ENCODE measurements around the gene ANKRD60. TPM values are rescaled to one million over a fixed set of nuclear protein-coding genes. Genes with fewer than 3 reads are reported as not detected.

Gene ANKRD60
- total and polyA plus RNA-seq, 2 experiments from 2014 or later: not detected

- H3K9me2 ChIP-seq (replicated peaks; ENCODE audit: insufficient read depth): no peaks in the 10 kb centered on the region
- WGBS (ENCODE audit: low lambda C conversion rate, missing lambda C conversion rate): 58% methylated on average over 5 of the region's 5 CpGs
Measured at GRCh38 chr20:58192567-58192966, 35.9 kb downstream of the ANKRD60 start.

GRCh38 chr20:58192065-58192464 lies 36.4 kb downstream of the ANKRD60 start:
- H4K20me1 ChIP-seq (ENCODE audit: insufficient read depth, poor library complexity, severe bottlenecking): no peaks in the 10 kb centered on the region
- H3K4me1 ChIP-seq (ENCODE audit: insufficient read depth): no peaks in the 10 kb centered on the region
- H3K27ac ChIP-seq: no peak overlapping the region
- no peaks in the 10 kb centered on the region for H3K36me3 ChIP-seq (replicated peaks; ENCODE audit: insufficient read depth, low read depth)
- 85% methylated on average over 10 of the region's 10 CpGs for WGBS (ENCODE audit: low lambda C conversion rate, missing lambda C conversion rate)
- H3K9me2 ChIP-seq (replicated peaks; ENCODE audit: insufficient read depth): no peaks in the 10 kb centered on the region
- no peak for DNase-seq (ENCODE audit: low spot score)
- H3K27me3 ChIP-seq: peaks cover 3% of the 10 kb centered on the region
- no peak overlapping the region for H3K4me3 ChIP-seq
- H3K9me3 ChIP-seq (ENCODE audit: low read depth): no peaks in the 10 kb centered on the region
- TF ChIP-seq EZH2 (IDR thresholded peaks at IDR 0.05; ENCODE audit: borderline replicate concordance) (no peak), EZH2phosphoT487 (IDR thresholded peaks at IDR 0.05; ENCODE audit: low read depth, severe bottlenecking, unreplicated experiment) (no peak), CTCF (IDR thresholded peaks at IDR 0.05; ENCODE audit: poor library complexity) (no peak)
- no peaks in the 10 kb centered on the region for H3K79me2 ChIP-seq
- H2AFZ ChIP-seq: no peak overlapping the region
- H3K4me2 ChIP-seq: no peak overlapping the region

More at GRCh38 chr20:58192567-58192966, 35.9 kb downstream of the ANKRD60 start:
- H3K4me3 ChIP-seq: no peak overlapping the region
- H3K79me2 ChIP-seq: no peaks in the 10 kb centered on the region
- no peak for TF ChIP-seq EZH2phosphoT487 (IDR thresholded peaks at IDR 0.05; ENCODE audit: low read depth, severe bottlenecking, unreplicated experiment)
- TF ChIP-seq CTCF (IDR thresholded peaks at IDR 0.05; ENCODE audit: poor library complexity): peak; percentile 36
- TF ChIP-seq EZH2 (IDR thresholded peaks at IDR 0.05; ENCODE audit: borderline replicate concordance): no peak
- H3K27ac ChIP-seq: no peak overlapping the region
- no peak for DNase-seq (ENCODE audit: low spot score)
- no peaks in the 10 kb centered on the region for H4K20me1 ChIP-seq (ENCODE audit: insufficient read depth, poor library complexity, severe bottlenecking)
- H3K27me3 ChIP-seq: peaks cover 3% of the 10 kb centered on the region
- no peaks in the 10 kb centered on the region for H3K36me3 ChIP-seq (replicated peaks; ENCODE audit: insufficient read depth, low read depth)
- H2AFZ ChIP-seq: no peak overlapping the region
- no peaks in the 10 kb centered on the region for H3K9me3 ChIP-seq (ENCODE audit: low read depth)
- no peaks in the 10 kb centered on the region for H3K4me1 ChIP-seq (ENCODE audit: insufficient read depth)
- H3K4me2 ChIP-seq: no peak overlapping the region

GRCh38 chr20:58188527-58188926 lies 39.9 kb downstream of the ANKRD60 start:
- TF ChIP-seq EZH2phosphoT487 (IDR thresholded peaks at IDR 0.05; ENCODE audit: low read depth, severe bottlenecking, unreplicated experiment) (no peak), CTCF (IDR thresholded peaks at IDR 0.05; ENCODE audit: poor library complexity) (peak; percentile 21), EZH2 (IDR thresholded peaks at IDR 0.05; ENCODE audit: borderline replicate concordance) (no peak)
- no peak overlapping the region for H3K27ac ChIP-seq
- H3K9me3 ChIP-seq (ENCODE audit: low read depth): no peaks in the 10 kb centered on the region
- H3K79me2 ChIP-seq: no peaks in the 10 kb centered on the region
- no peaks in the 10 kb centered on the region for H4K20me1 ChIP-seq (ENCODE audit: insufficient read depth, poor library complexity, severe bottlenecking)
- no peak overlapping the region for H2AFZ ChIP-seq
- no peak overlapping the region for H3K4me3 ChIP-seq
- H3K9me2 ChIP-seq (replicated peaks; ENCODE audit: insufficient read depth): no peaks in the 10 kb centered on the region
- peaks cover 3% of the 10 kb centered on the region for H3K27me3 ChIP-seq
- no peaks in the 10 kb centered on the region for H3K36me3 ChIP-seq (replicated peaks; ENCODE audit: insufficient read depth, low read depth)
- WGBS (ENCODE audit: low lambda C conversion rate, missing lambda C conversion rate): 20% methylated on average over 2 of the region's 2 CpGs
- no peak for DNase-seq (ENCODE audit: low spot score)
- no peaks in the 10 kb centered on the region for H3K4me1 ChIP-seq (ENCODE audit: insufficient read depth)
- no peak overlapping the region for H3K4me2 ChIP-seq

GRCh38 chr20:58184984-58185383 lies 43.5 kb downstream of the ANKRD60 start:
- Histone ChIP-seq H2AFZ (no peak overlapping the region), H3K27ac (no peak overlapping the region), H3K4me1 (ENCODE audit: insufficient read depth) (no peaks in the 10 kb centered on the region), H3K4me3 (no peak overlapping the region), H3K9me3 (ENCODE audit: low read depth) (no peaks in the 10 kb centered on the region), H3K79me2 (no peaks in the 10 kb centered on the region), H3K4me2 (no peak overlapping the region), H4K20me1 (ENCODE audit: insufficient read depth, poor library complexity, severe bottlenecking) (no peaks in the 10 kb centered on the region), H3K9me2 (replicated peaks; ENCODE audit: insufficient read depth) (no peaks in the 10 kb centered on the region), H3K27me3 (peaks cover 13% of the 10 kb centered on the region), H3K36me3 (replicated peaks; ENCODE audit: insufficient read depth, low read depth) (no peaks in the 10 kb centered on the region)
- TF ChIP-seq EZH2phosphoT487 (IDR thresholded peaks at IDR 0.05; ENCODE audit: low read depth, severe bottlenecking, unreplicated experiment) (no peak), EZH2 (IDR thresholded peaks at IDR 0.05; ENCODE audit: borderline replicate concordance) (no peak), CTCF (IDR thresholded peaks at IDR 0.05; ENCODE audit: poor library complexity) (no peak)
- no peak for DNase-seq (ENCODE audit: low spot score)
- WGBS (ENCODE audit: low lambda C conversion rate, missing lambda C conversion rate): 83% methylated on average over 4 of the region's 4 CpGs
